HCT116 (cell line): ENCODE results near the gene DNAJC6. TPM values are rescaled to one million over a fixed set of nuclear protein-coding genes. Genes with fewer than 3 reads are reported as not detected.

Experiments
- ATAC-seq: fragments of 200-7000 bp; cut with Tn5 transposase; 2 replicates; pipeline ENCODE4 v1.9.1; 2020; ENCODE audit warnings: mild to moderate bottlenecking, moderate library complexity
- BruUV-seq: library from RNA; stranded (reverse); fragments of 400-500 nt; replicated peaks from 2 replicates; lab custom pipeline; 2021; lab: Mats Ljungman, UMichigan
- CTCF ChIA-PET: fragments of 300-600 bp; sonication (Branson Sonifier 250); formaldehyde crosslinking; loops from one replicate; lab custom pipeline; 2021; ENCODE audit warnings: antibody characterized with exemption; lab: Charles Lee
- POLR2A ChIA-PET: fragments of 300-600, 350-600 bp; sonication (Branson Sonifier 250); formaldehyde crosslinking; loops from one replicate; lab custom pipeline; 2021; ENCODE audit warnings: antibody characterized with exemption; lab: Charles Lee
- RAD21 ChIA-PET, 2 experiments: fragments of 300-600 bp; sonication (Branson Sonifier 250); formaldehyde crosslinking; loops; one replicate each; lab custom pipeline; 2023; ENCODE audit warnings: low total read pairs in 2 of 2; ENCODE audit not compliant: uncharacterized antibody in 2 of 2, unreplicated experiment in 2 of 2, low non-redundant PET in 1 of 2; lab: Charles Lee
- DNase-seq: peaks from one replicate; pipeline ENCODE4 v3.0.0-alpha.2; 2010; ENCODE audit warnings: low read depth, low spot score
- H2AFZ ChIP-seq: fragments of 200-600 bp; shearing (Covaris generic), sonication (generic); 2 replicates; pipeline ENCODE4 v1.6.1; 2017; ENCODE audit warnings: low read depth, mixed run types, mixed read lengths, antibody characterized with exemption, low read length; ENCODE audit not compliant: poor library complexity, severe bottlenecking
- H3K27ac ChIP-seq: 2 replicates; pipeline ENCODE4 v1.5.1; 2012; ENCODE audit warnings: low read depth, low read length
- H3K27me3 ChIP-seq: fragments of 200-600 bp; sonication (generic); 2 replicates; pipeline ENCODE4 v1.6.1; 2016; ENCODE audit warnings: mixed run types, low read length, mixed read lengths; ENCODE audit not compliant: insufficient read depth
- H3K36me3 ChIP-seq, 2 experiments: fragments of 200-500 bp in 1 of 2; fragments of 200-600 bp in 1 of 2; sonication (Bioruptor generic) in 1 of 2; sonication (generic) in 1 of 2; 2 replicates each; pipeline versions ENCODE4 v1.5.1 to v1.6.1; 2014 to 2016; ENCODE audit warnings: low read length in 2 of 2, inconsistent platforms in 1 of 2, mixed read lengths in 1 of 2, mixed run types in 1 of 2; ENCODE audit not compliant: insufficient read depth in 2 of 2, control insufficient read depth in 1 of 2
- H3K4me1 ChIP-seq, 2 experiments: fragments of 200-600 bp in 1 of 2; sonication (generic) in 1 of 2; 2 replicates each; pipeline versions ENCODE4 v1.5.1 to v1.6.1; 2012 to 2017; ENCODE audit warnings: low read length in 2 of 2, inconsistent platforms in 1 of 2, mild to moderate bottlenecking in 1 of 2, mixed read lengths in 1 of 2, mixed run types in 1 of 2, moderate library complexity in 1 of 2; ENCODE audit not compliant: insufficient read depth in 2 of 2, control insufficient read depth in 1 of 2
- H3K4me2 ChIP-seq: fragments of 200-600 bp; sonication (generic); 2 replicates; pipeline ENCODE4 v1.6.1; 2017; ENCODE audit warnings: mixed run types, low read length, mixed read lengths
- H3K4me3 ChIP-seq, 2 experiments: fragments of 200-600 bp in 1 of 2; sonication (generic) in 1 of 2; replicated peaks in 1 of 2; 2 replicates each; pipeline ENCODE4 v1.5.1; 2011 to 2016; ENCODE audit warnings: low read length in 2 of 2, control low read depth in 1 of 2, low read depth in 1 of 2, mild to moderate bottlenecking in 1 of 2, mixed read lengths in 1 of 2, mixed run types in 1 of 2
- H3K79me2 ChIP-seq: fragments of 200-600 bp; sonication (generic); 2 replicates; pipeline ENCODE4 v1.6.1; 2017; ENCODE audit warnings: mild to moderate bottlenecking, mixed run types, low read length, moderate library complexity, mixed read lengths; ENCODE audit not compliant: insufficient read depth
- H3K9ac ChIP-seq: fragments of 200-600 bp; sonication (generic); 2 replicates; pipeline ENCODE4 v1.6.1; 2016; ENCODE audit warnings: low read length, mixed read lengths
- H3K9me2 ChIP-seq: fragments of 200-600 bp; sonication (generic), shearing (Covaris generic); 2 replicates; pipeline ENCODE4 v1.6.1; 2017; ENCODE audit warnings: mixed run types, mild to moderate bottlenecking, moderate library complexity; ENCODE audit not compliant: insufficient read depth
- H3K9me3 ChIP-seq, 2 experiments: fragments of 200-500 bp in 1 of 2; fragments of 200-600 bp in 1 of 2; sonication (Bioruptor generic) in 1 of 2; sonication (generic) in 1 of 2; 2 replicates each; pipeline ENCODE4 v1.6.1; 2014 to 2017; ENCODE audit warnings: low read length in 2 of 2, mixed read lengths in 2 of 2, inconsistent platforms in 1 of 2, low read depth in 1 of 2, mild to moderate bottlenecking in 1 of 2, mixed run types in 1 of 2, moderate library complexity in 1 of 2; ENCODE audit not compliant: control insufficient read depth in 1 of 2, insufficient read depth in 1 of 2
- H4K20me1 ChIP-seq: fragments of 200-600 bp; sonication (generic), shearing (Covaris generic); 2 replicates; pipeline ENCODE4 v1.6.1; 2017; ENCODE audit warnings: mixed run types, mild to moderate bottlenecking, moderate library complexity; ENCODE audit not compliant: insufficient read depth
- ATF3 ChIP-seq: IDR thresholded peaks from 2 replicates; pipeline ENCODE4 v1.6.1; 2012
- CBX3 ChIP-seq: IDR thresholded peaks from 2 replicates; pipeline ENCODE4 v1.6.1; 2012; ENCODE audit warnings: low read depth
- CEBPB ChIP-seq: IDR thresholded peaks from 2 replicates; pipeline ENCODE4 v1.6.1; 2012; ENCODE audit warnings: low read depth
- CTCF ChIP-seq, 3 experiments: fragments of 200-600 bp in 1 of 3; sonication (generic) in 1 of 3; IDR thresholded peaks in 2 of 3; conservative IDR thresholded peaks in 1 of 3; 2 replicates each; pipeline ENCODE4 v1.5.1; 2012 to 2017; ENCODE audit warnings: low read depth in 2 of 3, low read length in 2 of 3, antibody characterized with exemption in 1 of 3, borderline replicate concordance in 1 of 3, control low read depth in 1 of 3, mild to moderate bottlenecking in 1 of 3, mixed read lengths in 1 of 3, mixed run types in 1 of 3, moderate library complexity in 1 of 3; ENCODE audit not compliant: insufficient read depth in 1 of 3
- EGR1 ChIP-seq: IDR thresholded peaks from 2 replicates; pipeline ENCODE4 v1.6.1; 2012; ENCODE audit warnings: low read depth
- ELF1 ChIP-seq: IDR thresholded peaks from 2 replicates; pipeline ENCODE4 v1.6.1; 2012; ENCODE audit warnings: low read depth, borderline replicate concordance
- EZH2 ChIP-seq: fragments of 200-600 bp; sonication (generic); IDR thresholded peaks from 2 replicates; pipeline ENCODE4 v1.6.1; 2017; ENCODE audit warnings: antibody characterized with exemption, mixed run types
- EZH2phosphoT487 ChIP-seq: fragments of 200-600 bp; IDR thresholded peaks from 2 replicates; pipeline ENCODE4 v1.6.1; 2018; ENCODE audit warnings: antibody characterized with exemption, borderline replicate concordance
- JUND ChIP-seq: IDR thresholded peaks from 2 replicates; pipeline ENCODE4 v1.6.1; 2012
- POLR2AphosphoS5 ChIP-seq: IDR thresholded peaks from 2 replicates; pipeline ENCODE4 v1.6.1; 2011; ENCODE audit warnings: mild to moderate bottlenecking, low read depth, low read length, moderate library complexity
- SIN3A ChIP-seq: IDR thresholded peaks from 2 replicates; pipeline ENCODE4 v1.6.1; 2012; ENCODE audit warnings: low read depth
- SP1 ChIP-seq: IDR thresholded peaks from 2 replicates; pipeline ENCODE4 v1.6.1; 2012; ENCODE audit warnings: low read depth
- YY1 ChIP-seq: IDR thresholded peaks from 2 replicates; pipeline ENCODE4 v1.6.1; 2011; ENCODE audit warnings: low read length, low read depth, moderate library complexity, mild to moderate bottlenecking; ENCODE audit not compliant: insufficient replicate concordance; ENCODE audit errors: extremely low read depth
- ZBTB33 ChIP-seq: IDR thresholded peaks from 2 replicates; pipeline ENCODE4 v1.6.1; 2011; ENCODE audit warnings: mild to moderate bottlenecking, low read length, moderate library complexity; ENCODE audit not compliant: insufficient replicate concordance; ENCODE audit errors: extremely low read depth
- ZFX ChIP-seq: fragments of 450-650 bp; IDR thresholded peaks from 2 replicates; pipeline ENCODE4 v1.6.1; 2017
- ZNF274 ChIP-seq: fragments of 200-500 bp; sonication (Bioruptor generic); IDR thresholded peaks from 2 replicates; pipeline ENCODE4 v1.6.1; 2014; ENCODE audit warnings: mild to moderate bottlenecking, low read depth, low read length, inconsistent platforms
- intact Hi-C: fragments of 100-400 bp; cut with micrococcal nuclease; formaldehyde crosslinking; loops from 2 replicates; pipeline ENCODE4 v1.10.0; 2022
- total RNA-seq: library from RNA; stranded (reverse); gene quantifications from one replicate; pipeline ENCODE4 v1.2.1, GENCODE V29; 2021; ENCODE audit not compliant: unreplicated experiment

Gene DNAJC6
- total RNA-seq, 1 experiment from 2014 or later = 9.0 TPM

- Histone ChIP-seq H2AFZ (no peak overlapping the region), H3K9me2 (no peaks in the 10 kb centered on the region), H3K27me3 (no peaks in the 10 kb centered on the region), H4K20me1 (no peaks in the 10 kb centered on the region), H3K4me2 (no peak overlapping the region), H3K4me3 (no peak overlapping the region), H3K9ac (no peak overlapping the region), H3K9me3 (no peaks in the 10 kb centered on the region), H3K27ac (no peak overlapping the region), H3K79me2 (no peaks in the 10 kb centered on the region), H3K36me3 (no peaks in the 10 kb centered on the region), H3K4me1 (no peaks in the 10 kb centered on the region)
- TF ChIP-seq SIN3A (no peak), CBX3 (no peak), CTCF (IDR thresholded peaks at IDR 0.05 in 2 of 3, conservative IDR thresholded peaks at IDR 0.05 in 1 of 3; ENCODE audit: borderline replicate concordance in 1 of 3, insufficient read depth in 1 of 3, low read depth in 2 of 3, low read length in 2 of 3) (no peak), SP1 (no peak), JUND (no peak), EGR1 (no peak), YY1 (no peak), ATF3 (no peak), POLR2AphosphoS5 (no peak), ZFX (no peak), ZBTB33 (no peak), ZNF274 (no peak), EZH2 (no peak), EZH2phosphoT487 (no peak), ELF1 (no peak), CEBPB (no peak)
- ChIA-PET POLR2A (interaction anchor here (0.9 kb wide), 1 partner anchor 20 kb away, joined by 4 read pairs; the partner anchor contains the start of genes LEPR and LEPROT), RAD21 (no interaction called here), CTCF (interaction anchor here (0.8 kb wide), 1 partner anchor 9 kb away, joined by 3 read pairs; no protein-coding TSS in a partner anchor)
- DNase-seq (no peak), ATAC-seq (no peak)
- intact Hi-C loops = no loop called here
- BruUV-seq = no TSS peak
Observed at GRCh38 chr1:65440322-65440900, 131.1 kb downstream of the DNAJC6 start.
